HG03103 (cell line): ENCODE data around the gene SCCPDH.
A peak's percentile ranks its signal among the peaks of the same experiment; 100 is the strongest.
"Not testable (repeated sequence)": the region's sequence is repeated elsewhere in the genome, so short reads cannot be mapped to it uniquely, and the experiment has no call there.

ENCODE experiments used
- ATAC-seq: cut with Tn5 transposase; IDR thresholded peaks from one replicate; pipeline ENCODE4 v1.9.1; 2021; ENCODE audit warnings: low read depth; ENCODE audit not compliant: unreplicated experiment

Gene SCCPDH

DNA sequence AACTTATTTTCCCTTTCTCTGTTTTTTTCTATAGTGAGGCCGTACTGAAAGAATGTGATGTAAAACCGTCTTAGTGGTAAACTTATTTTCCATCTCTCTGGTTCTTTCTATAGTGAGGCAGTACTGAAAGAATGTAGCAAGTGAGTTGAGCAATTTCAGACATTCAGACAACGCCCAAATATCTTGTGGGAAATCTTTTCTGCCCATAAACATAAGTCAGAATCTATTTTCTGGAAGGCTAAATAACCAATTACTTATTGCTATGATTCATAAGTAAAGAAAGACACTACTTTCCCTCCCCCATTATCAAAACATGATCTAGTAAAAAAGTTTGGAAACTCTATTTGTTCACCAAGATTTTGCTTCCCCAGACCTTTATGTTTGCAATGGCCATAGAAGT is 18.8 kb upstream of the SCCPDH start:
- no peak for ATAC-seq

DNA sequence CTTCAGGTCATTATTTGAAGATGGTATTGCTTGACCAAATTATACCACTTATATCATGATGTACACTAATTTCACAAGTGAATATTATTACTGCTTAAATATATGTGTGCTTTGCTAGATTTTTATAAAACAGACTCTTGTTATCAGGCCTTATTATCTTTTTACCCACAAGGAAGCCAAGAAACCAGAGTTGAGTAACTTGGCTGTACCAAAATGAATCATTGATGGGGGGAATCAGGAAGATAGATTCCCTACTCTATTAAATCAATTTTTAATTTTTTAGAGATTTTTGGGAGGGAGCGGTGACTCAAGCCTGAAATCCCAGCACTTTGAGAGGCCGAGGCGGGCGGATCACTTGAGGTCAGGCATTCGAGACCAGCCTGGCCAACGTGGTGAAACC is 16.0 kb upstream of the SCCPDH start:
- no peak for ATAC-seq

DNA sequence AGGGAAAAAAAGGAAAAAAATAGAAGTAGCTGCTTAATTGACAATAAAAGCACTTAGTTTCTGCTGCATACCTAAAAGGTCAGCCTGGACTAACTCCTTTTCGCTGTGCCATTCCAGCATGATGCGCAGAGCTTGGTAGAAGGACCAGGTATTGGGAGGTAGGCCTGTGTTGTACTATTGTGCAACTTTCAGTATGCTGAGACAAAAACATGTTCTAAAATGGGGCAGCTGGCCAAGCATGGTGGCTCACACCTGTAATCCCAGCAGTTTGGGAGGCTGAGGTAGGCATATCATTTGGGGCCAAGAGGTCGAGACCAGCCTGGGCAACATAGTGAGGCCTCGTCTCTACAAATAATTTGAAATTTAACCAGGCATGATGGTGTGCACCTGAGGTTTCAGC is 15.0 kb upstream of the SCCPDH start:
- ATAC-seq = no peak

DNA sequence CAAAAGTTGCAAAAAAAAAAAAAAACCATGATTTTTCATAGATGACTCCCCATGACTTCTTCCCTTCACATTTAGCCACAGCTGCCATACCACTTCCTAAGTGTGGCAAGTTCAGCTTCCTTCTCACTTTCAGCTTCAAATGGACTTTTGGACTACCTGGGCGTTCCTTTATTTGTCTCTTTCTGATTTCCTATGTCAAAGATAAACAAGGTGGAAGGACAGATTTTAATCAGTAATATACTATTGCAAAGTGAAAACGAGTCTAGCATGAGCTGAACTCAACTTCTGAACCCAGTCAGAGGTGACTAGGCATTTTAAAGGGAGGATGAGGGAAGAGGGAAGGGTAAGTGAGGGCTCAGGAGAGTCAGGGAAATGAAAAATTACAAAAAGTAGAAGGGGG is 14.4 kb upstream of the SCCPDH start:
- ATAC-seq = no peak

DNA sequence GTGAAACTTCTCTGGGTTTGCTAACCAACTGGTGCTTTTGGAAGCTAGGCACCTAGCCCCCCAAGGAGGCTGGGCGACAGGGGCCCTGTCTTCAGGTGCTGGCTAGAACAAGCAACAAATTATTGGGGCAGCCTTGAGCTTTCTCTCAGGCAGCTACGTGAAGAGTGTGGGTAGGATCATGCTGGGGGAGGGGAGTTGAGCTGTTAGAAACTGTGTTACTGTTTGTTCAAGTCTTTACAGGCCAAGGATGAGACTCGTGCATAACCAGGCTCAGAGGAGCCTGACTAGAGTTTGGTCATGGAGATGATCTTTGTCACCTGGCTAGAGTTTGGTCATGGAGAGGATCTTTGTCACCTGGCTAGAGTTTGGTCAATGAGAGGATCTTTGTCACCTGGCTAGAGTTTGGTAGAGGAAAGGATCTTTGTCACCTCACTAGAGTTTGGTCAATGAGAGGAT is 12.6 kb upstream of the SCCPDH start:
- no peak for ATAC-seq

GRCh38 chr1:246712428-246712827 is 11.8 kb upstream of the SCCPDH start:
- not testable (repeated sequence) for ATAC-seq

- ATAC-seq = not testable (repeated sequence)
Measured at GRCh38 chr1:246719361-246719760, 4.8 kb upstream of the SCCPDH start.

GRCh38 chr1:246720814-246721213 is 3.4 kb upstream of the SCCPDH start:
- not testable (repeated sequence) for ATAC-seq

- no peak for ATAC-seq
Measured at GRCh38 chr1:246722720-246723119, 1.5 kb upstream of the SCCPDH start.

DNA sequence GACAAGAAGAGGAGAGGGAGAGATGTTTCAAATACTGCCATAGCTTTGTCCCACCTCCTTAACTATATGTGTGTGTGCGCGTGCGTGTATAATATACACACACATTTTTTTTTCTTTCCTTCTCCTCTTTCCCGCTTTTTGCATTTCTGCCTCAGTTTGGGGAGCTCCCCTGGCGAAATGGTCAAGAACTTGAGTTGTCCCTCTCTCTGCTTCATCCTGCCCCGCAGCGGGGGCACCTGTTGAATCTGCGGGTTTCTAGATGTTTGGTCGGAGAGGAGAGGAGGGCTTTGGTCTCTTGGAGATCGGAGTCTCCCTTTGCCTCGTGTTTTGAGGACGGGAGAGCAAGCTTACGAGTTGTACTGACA is 504 bp downstream of the SCCPDH start:
- ATAC-seq = peak; percentile 30

- ATAC-seq = no peak
Measured at GRCh38 chr1:246725191-246725590, 982 bp downstream of the SCCPDH start.

DNA sequence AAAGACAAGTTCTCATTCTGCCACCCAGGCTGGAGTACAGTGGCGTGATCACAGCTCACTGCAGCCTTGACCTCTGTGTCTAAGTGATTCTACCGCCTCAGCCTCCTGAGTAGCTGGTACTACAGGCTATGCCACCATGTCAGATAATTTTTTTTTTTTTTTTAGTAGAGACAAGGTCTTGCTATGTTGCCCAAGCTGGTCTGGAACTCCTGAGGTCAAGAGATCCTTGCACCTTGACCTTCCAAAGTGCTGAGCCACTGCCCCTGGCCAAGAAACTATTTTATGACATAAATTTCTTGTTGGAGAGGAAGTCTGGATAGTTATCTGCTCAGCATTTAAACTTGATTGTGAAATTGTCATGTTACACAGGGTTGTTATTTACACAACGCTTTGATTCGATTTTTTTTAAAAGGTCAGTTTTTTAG is 2.1 kb downstream of the SCCPDH start:
- no peak for ATAC-seq

DNA sequence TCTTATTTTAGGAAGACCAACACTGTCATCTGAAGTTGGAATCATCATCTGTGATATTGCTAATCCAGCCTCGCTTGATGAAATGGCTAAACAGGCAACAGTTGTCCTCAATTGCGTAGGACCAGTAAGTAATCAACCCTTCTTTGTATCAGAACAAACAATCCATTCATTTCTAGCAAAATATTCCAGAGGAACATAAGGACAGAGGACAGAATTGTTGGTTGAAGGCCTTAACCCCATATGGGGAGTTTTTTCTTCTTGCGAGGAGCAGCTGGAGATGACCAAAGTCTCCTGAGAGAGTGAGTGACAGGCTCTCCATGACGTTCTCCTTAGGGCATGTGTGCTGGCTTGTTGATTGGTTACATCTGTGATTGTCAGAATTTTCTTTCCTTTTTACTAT is 2.7 kb downstream of the SCCPDH start:
- ATAC-seq = no peak

GRCh38 chr1:246727594-246727993 is 3.4 kb downstream of the SCCPDH start:
- no peak for ATAC-seq

DNA sequence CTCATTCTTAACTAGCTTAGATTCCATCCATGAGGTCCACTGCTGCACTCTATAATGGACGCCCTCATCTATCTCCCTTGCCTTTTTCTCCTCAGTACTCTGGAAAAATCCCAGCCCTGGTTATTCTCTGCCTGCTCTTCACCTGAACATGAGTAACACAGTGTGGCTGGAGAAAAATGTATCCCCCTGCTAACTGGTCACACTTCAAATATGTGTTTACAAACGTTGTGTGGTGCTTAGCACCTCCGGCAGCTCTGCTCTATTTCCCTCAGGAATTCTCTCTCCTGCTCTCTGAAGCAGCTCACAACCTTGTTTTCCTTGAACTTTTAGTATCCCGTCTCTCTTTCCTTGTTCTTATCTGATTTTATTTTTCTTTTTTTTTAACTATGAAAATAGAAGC is 4.1 kb downstream of the SCCPDH start:
- ATAC-seq = no peak

DNA sequence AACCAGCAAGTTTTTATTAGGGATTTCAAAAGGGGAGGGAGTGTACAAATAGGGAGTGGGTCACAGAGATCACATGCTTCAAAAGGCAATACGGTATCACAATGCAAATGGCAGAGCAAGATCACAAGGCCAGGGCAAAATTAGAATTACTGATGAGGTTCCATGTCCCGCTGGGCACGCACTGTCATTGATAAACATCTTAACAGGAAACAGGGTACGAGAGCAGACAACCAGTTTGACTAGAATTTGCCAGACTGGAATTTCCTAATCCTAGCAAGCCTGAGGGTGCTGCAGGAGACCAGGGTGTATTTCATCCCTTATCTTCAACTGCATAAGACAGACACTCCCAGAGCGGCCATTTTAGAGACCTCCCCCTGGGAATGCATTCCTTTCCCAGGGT is 4.8 kb downstream of the SCCPDH start:
- not testable (repeated sequence) for ATAC-seq

DNA sequence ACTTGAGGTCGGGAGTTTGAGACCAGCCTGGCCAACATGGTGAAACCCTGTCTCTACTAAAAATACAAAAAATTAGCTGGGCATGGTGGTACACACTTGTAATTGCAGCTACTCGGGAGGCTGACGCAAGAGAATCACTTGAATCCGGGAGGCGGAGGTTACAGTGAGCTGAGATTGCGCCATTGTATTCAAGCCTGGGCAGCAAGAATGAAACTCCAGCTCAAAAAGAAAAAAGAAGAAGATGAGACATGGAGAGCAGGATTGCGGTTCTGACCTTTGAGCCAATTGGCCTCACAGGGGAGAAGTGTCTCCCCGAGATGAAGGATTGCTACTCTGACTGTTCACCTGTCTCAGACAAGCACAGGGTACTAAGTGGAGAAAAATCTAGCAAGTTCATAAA is 6.6 kb downstream of the SCCPDH start:
- ATAC-seq = no peak

GRCh38 chr1:246731873-246732272 is 7.7 kb downstream of the SCCPDH start:
- ATAC-seq = not testable (repeated sequence)

DNA sequence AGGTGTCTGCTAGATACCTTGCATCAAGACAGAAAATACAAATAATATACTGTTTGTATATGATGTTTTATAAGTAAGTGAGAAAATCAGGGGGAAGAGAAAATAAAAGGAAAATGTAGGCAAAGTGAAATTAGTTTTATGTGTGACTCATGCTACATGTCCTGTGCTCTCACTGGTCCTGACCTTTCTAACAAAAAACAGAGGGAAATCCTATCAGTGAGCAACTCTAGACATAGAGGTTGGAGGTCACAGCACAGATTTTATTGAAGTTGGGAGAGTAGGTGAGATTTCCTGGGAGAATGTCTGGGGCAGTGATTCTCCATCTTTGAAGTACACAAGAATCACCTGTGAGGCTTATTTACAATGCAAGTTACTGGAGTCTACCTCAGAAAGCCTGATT is 9.5 kb downstream of the SCCPDH start:
- no peak for ATAC-seq

- ATAC-seq = no peak
Measured at GRCh38 chr1:246734866-246735265, 10.7 kb downstream of the SCCPDH start.

DNA sequence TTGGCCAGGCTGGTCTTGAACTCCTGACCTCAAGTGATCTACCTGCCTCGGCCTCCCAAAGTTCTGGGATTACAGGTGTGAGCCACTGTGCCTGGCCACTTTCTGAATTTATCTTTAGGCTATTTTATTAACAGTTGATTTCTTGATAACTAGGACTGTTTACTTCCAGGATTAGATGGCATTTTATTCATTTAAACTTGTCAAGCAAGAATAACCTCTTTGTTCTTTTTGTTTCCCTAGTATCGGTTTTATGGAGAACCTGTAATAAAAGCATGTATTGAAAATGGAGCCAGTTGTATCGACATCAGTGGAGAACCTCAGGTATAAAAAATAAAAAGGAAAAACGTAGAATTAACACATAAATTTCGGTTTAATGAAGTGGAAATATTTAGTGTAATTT is 11.5 kb downstream of the SCCPDH start:
- no peak for ATAC-seq

GRCh38 chr1:246742396-246742795 is 18.2 kb downstream of the SCCPDH start:
- ATAC-seq = no peak

DNA sequence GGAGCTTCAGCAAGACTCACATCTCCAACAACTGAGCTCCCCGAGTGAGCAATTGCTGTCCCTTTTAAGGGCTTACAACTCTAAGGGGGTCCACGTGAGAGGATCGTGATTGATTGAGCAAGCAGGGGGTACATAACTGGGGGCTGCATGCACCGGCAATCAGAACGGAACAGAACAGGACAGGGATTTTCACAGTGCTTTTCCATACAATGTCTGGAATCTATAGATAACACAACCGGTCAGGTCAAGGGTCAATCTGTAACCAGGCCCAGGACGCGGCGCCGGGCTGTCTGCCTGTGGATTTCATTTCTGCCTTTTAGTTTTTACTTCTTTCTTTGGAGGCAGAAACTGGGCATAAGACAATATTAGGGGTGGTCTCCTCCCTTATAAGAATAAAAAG is 21.9 kb downstream of the SCCPDH start:
- ATAC-seq = not testable (repeated sequence)
